GM21515 (cell line): ENCODE results near the gene RPTOR.
"Not testable (repeated sequence)": the region's sequence is repeated elsewhere in the genome, so short reads cannot be mapped to it uniquely, and the experiment has no call there.

Experiments used
- ATAC-seq: cut with Tn5 transposase; IDR thresholded peaks from one replicate; pipeline ENCODE4 v1.9.1; 2021; ENCODE audit not compliant: unreplicated experiment

The RPTOR gene

GRCh38 chr17:80755650-80756405 lies 211.2 kb downstream of the RPTOR start:
- no peak for ATAC-seq

GRCh38 chr17:80758481-80759376 lies 214.1 kb downstream of the RPTOR start:
- no peak for ATAC-seq

- ATAC-seq = no peak
Observed at GRCh38 chr17:80759377-80759673, 214.7 kb downstream of the RPTOR start.

- ATAC-seq = no peak
Observed at GRCh38 chr17:80760511-80760911, 215.9 kb downstream of the RPTOR start.

GRCh38 chr17:80761110-80761871 lies 216.7 kb downstream of the RPTOR start:
- ATAC-seq = no peak

- ATAC-seq = no peak
Observed at GRCh38 chr17:80762076-80762475, 217.4 kb downstream of the RPTOR start.

- no peak for ATAC-seq
Observed at GRCh38 chr17:80763293-80763867, 218.7 kb downstream of the RPTOR start.

- ATAC-seq = not testable (repeated sequence)
Observed at GRCh38 chr17:80764627-80765145, 220.0 kb downstream of the RPTOR start.

- ATAC-seq = no peak
Observed at GRCh38 chr17:80765241-80765961, 220.8 kb downstream of the RPTOR start.

- ATAC-seq = no peak
Observed at GRCh38 chr17:80766290-80766855, 221.7 kb downstream of the RPTOR start.

- ATAC-seq = no peak
Observed at GRCh38 chr17:80768389-80768788, 223.8 kb downstream of the RPTOR start.

GRCh38 chr17:80768936-80769335 lies 224.3 kb downstream of the RPTOR start:
- ATAC-seq = no peak

- no peak for ATAC-seq
Observed at GRCh38 chr17:80769516-80769915, 224.9 kb downstream of the RPTOR start.

GRCh38 chr17:80769936-80770625 lies 225.4 kb downstream of the RPTOR start:
- ATAC-seq = no peak

- no peak for ATAC-seq
Observed at GRCh38 chr17:80770881-80771611, 226.4 kb downstream of the RPTOR start.

GRCh38 chr17:80771612-80772005 lies 227.0 kb downstream of the RPTOR start:
- ATAC-seq = no peak

- ATAC-seq = no peak
Observed at GRCh38 chr17:80772906-80773242, 228.2 kb downstream of the RPTOR start.

- ATAC-seq = no peak
Observed at GRCh38 chr17:80773243-80773991, 228.8 kb downstream of the RPTOR start.
